MV-4-11 (cell line): ENCODE results near the gene PTK7.
A peak's percentile ranks its signal among the peaks of the same experiment; 100 is the strongest.
"Not testable (repeated sequence)": the region's sequence is repeated elsewhere in the genome, so short reads cannot be mapped to it uniquely, and the experiment has no call there.

Source experiments
- DNase-seq: peaks from one replicate; lab custom pipeline; 2025; lab: John Stamatoyannopoulos, UW

PTK7 gene

GRCh38 chr6:43075670-43076463 lies at the start of gene PTK7:
Gene PTK7 (plus strand): TSS chr6:43076314. CDS start chr6:43076489, 175 bp downstream.
- no peak for DNase-seq

DNA sequence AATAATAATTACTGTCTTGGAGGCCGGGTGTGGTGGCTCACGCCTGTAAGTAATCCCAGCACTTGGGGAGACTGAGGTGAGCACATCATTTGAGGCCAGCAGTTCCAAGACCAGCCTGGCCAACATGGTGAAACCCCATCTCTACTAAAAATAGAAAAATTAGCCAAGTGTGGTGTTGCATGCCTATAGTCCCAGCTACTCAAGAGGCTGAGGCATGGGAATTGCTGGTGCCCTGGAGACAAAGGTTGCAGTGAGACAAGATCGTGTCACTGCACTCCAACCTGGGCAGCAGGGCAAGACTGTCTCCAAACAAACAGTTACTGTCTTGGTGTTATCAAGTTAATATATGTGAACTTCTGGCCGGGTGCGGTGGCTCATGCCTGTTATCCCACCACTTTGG lies 49.7 kb upstream of the PTK7 start:
- no peak for DNase-seq

GRCh38 chr6:43029120-43029519 lies 47.0 kb upstream of the PTK7 start:
- DNase-seq, result no peak

GRCh38 chr6:43032326-43032725 lies 43.8 kb upstream of the PTK7 start:
- DNase-seq, result no peak

- DNase-seq, result no peak
Measured at GRCh38 chr6:43033496-43034189, 42.5 kb upstream of the PTK7 start.

- DNase-seq, result no peak
Measured at GRCh38 chr6:43034190-43034525, 42.0 kb upstream of the PTK7 start.

DNA sequence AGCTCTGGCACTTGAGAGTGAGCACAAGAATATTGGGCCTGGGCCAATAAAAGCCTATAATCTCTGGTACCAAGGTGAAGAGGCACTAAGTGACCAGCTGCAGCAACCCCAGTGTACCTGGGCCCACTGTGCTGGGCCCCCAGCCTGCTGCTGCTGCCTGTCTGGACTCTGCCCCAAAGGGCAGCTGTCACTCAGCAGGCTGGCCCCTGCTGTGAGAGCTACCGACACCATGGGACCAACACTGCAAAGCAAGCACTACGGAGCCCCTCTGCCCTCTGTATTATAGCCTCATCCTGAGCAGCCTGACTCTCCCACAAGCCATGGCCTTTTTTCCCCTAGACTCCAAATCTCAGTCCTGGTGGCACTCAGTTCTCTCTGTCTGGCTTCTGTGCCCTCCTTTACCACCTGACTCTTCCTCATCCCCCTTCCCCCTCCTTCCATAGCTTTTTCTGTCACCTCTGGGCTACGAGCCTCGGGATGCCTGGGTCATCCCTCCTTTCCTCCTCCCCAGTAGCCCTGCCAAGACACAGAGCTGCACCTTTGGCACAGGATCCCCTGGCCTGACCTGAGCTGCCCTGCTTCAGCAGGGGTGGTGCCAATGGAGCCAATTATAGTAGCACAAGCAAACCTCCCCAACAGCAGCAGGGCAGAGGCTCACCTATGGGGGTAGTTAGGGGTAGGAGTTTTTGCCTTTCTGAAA lies 40.5 kb upstream of the PTK7 start:
- DNase-seq, result no peak

- no peak for DNase-seq
Measured at GRCh38 chr6:43036712-43037111, 39.4 kb upstream of the PTK7 start.

GRCh38 chr6:43037197-43037596 lies 38.9 kb upstream of the PTK7 start:
- no peak for DNase-seq

GRCh38 chr6:43037706-43038105 lies 38.4 kb upstream of the PTK7 start:
- DNase-seq, result no peak

GRCh38 chr6:43038727-43039126 lies 37.4 kb upstream of the PTK7 start:
- no peak for DNase-seq

DNA sequence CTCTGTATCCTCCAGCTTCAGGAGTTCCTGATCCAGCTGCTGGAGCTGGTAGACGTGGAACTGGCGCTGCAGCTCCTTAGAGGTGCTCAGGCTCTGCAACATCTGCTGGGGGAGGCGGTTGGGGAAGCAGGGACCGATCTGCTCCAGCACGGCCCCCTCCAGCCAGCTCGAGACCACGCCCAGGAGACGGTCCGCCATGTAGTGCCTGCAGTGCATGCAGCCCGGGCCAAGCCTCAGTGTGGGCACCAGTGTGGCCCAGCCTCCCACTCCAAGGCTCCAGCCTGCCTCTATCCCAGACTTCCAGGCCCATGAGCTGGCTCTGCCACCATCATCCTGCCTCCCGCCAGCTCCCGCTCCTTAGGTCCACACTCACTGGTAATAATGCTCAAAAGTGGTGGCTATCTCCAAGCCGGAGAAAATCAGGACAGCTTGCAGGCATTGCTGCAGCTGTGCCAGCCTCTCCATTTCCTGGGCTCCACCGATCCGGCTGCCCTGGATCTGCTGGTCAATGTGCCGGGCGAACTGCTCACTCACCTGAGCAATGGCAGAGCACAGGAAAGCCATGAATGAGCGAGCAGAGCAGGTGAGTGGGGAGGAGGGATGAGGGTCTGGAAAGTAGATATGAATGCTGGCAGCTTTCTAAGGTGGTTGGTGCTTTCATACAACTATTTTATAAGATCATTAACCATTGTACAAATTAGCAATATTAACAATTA lies 35.4 kb upstream of the PTK7 start:
- no peak for DNase-seq

DNA sequence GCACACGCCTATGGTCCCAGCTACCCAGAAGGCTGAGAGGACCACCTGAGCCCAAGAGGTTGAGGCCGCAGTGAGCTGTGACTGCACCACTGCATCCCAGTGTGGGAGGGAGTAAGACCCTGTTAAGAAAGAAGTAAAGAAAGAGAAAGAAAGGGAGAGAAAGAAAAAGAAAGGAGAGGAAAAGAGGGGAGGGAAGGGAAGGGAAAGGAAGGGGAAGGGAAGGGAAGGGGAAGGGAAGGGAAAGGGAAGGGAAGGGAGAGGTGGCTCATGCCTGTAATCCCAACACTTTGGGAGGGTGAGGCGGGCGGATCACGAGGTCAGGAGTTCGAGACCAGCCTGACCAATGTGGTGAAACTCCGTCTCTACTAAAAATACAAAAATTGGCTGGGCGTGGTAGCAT lies 34.6 kb upstream of the PTK7 start:
- DNase-seq, result not testable (repeated sequence)

DNA sequence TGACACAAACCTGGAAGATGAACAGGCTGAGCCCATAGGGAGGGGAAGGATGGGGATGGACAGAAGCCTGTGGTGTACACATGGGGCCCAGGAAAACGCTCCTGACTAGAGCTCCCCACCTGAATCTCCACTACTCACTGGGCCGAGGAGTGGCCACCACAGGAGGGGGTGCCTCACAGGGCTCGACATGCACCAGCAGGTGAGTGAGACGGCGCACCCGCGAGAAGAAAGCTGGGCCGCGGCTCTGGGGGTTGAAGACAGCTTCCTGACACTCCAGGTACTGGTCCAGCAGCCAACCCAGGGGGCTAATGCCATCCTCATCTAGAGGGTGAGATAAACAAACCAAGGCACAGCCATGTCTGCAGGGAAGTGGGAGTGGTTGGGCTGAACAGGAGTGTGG lies 32.8 kb upstream of the PTK7 start:
- DNase-seq, result no peak

- DNase-seq, result no peak
Measured at GRCh38 chr6:43045371-43045930, 30.7 kb upstream of the PTK7 start.

GRCh38 chr6:43047998-43048397 lies 28.1 kb upstream of the PTK7 start:
- no peak for DNase-seq

DNA sequence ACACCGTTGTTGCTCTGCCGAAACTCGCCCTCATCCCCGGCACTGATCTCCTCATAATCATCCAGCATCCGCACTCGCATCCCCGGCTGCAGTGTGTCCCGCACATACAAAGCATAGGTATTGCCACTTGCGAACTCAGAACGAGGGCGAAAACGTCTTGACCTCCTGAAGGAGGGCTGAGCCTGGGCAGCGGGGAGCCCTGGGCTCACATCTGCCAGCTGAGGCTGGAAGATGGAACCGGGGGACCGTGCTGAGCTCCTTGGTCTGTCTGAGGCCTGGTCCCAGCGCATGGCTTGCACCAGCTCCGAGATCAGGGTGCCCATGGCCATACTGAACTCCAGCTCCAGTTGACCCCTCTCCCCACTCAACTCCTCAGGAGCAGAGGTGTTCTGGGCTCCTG lies 25.1 kb upstream of the PTK7 start:
- no peak for DNase-seq

GRCh38 chr6:43052225-43052841 lies 23.8 kb upstream of the PTK7 start:
- no peak for DNase-seq

- DNase-seq, result peak; percentile 26
Measured at GRCh38 chr6:43052842-43053544, 23.1 kb upstream of the PTK7 start.

DNA sequence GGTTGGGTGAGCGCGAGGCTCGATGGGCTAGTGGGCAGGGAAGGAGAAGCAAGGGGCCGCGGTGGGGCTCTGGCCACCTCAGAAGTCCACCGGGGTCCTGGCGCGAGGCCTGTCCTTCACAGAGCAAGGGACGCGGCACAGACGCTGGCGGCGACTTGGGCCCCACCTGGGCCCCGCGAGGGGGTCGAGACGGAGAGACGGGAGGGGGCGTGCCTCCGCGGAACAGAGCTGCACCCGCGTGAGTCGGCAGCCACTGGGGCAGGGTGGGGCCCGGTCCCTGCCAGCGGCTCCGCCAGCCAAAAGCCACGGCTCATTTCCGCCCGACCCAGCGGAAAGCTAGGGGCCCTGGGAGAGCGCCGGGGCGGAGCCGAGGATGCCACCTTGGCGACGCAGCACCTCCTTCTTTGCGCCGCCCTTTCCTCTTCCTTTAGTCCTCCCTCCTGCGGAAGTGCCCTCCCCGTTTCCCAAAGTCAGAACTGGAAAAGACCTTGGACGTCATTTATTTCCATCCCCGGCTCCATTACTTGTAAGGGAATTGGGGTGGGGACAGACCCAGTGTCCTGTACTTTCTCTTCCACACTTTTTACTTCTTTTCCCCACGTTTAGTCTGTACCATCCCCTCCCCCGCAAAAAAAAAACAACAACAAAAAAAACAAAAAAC lies 22.4 kb upstream of the PTK7 start, which contains the start of gene CUL7:
TSS of gene CUL7 (minus strand) at position 307 of the 661 bp plus-strand sequence. CDS start 1,063 bp downstream, outside the sequence.
- DNase-seq, result peak; percentile 90
